Stimulated activated CD8-positive, alpha-beta memory T cell treated with anti-CD3 and anti-CD28 coated beads, Interleukin-12 subunit alpha, Interleukin-12 subunit beta, amount 100 ng/mL, for 24 hours (primary cell): ENCODE measurements around the gene RPL7A.
"Not testable (repeated sequence)": the region's sequence is repeated elsewhere in the genome, so short reads cannot be mapped to it uniquely, and the experiment has no call there.

Experiments
- DNase-seq: peaks from one replicate; pipeline ENCODE4 v3.0.0-alpha.2; 2020; ENCODE audit errors: extremely low read depth

Gene RPL7A

GRCh38 chr9:133389025-133389557 is 41.1 kb downstream of the RPL7A start:
- no peak for DNase-seq

DNA sequence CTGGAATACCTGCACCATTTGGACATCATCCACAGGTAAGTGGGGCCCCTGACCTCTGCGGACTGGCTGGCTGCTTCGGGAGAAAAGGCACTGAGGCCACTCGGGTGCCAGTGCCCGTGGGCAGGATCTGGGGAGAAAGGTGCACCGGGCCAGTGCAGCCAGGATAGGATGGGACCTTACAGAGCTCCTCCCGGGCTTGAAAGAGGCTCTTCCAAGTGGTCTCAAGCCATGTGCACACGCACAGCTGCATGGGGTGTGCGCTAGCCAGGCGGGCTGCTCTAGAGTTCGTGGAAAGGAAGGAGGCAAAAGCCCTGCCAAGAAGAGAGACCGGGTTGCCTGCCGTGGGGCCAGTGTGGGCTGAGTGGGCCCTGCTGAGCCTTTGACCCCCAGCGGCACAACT is 41.5 kb downstream of the RPL7A start:
- DNase-seq, result no peak

DNA sequence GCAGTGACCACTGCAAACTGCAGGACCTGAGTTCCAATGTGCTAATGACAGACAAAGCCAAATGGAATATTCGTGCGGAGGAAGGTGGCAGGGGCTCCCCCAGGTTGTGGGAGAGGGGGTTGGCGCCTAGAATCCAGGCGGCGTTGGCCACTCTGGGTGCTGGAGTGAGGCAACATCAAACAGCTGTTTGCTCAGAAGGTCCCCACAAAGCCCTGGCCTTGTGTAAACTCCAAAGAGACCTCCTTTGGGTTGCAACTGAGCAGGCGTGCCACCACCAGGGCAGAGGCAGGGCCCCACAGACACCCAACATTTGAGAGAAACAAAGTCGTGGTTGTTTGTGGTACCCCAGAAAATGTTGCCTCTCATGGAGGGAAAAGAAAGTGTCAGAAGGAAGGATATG is 42.7 kb downstream of the RPL7A start:
- no peak for DNase-seq

DNA sequence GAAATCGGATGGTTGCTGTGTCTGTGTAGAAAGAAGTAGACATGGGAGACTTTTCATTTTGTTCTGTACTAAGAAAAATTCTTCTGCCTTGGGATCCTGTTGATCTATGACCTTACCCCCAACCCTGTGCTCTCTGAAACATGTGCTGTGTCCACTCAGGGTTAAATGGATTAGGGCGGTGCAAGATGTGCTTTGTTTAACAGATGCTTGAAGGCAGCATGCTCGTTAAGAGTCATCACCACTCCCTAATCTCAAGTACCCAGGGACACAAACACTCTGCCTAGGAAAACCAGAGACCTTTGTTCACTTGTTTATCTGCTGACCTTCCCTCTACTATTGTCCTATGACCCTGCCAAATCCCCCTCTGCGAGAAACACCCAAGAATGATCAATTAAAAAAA is 43.4 kb downstream of the RPL7A start:
- not testable (repeated sequence) for DNase-seq

- DNase-seq, result not testable (repeated sequence)
These were observed 44.3 kb downstream of the RPL7A start for GRCh38 chr9:133392308-133392707.

DNA sequence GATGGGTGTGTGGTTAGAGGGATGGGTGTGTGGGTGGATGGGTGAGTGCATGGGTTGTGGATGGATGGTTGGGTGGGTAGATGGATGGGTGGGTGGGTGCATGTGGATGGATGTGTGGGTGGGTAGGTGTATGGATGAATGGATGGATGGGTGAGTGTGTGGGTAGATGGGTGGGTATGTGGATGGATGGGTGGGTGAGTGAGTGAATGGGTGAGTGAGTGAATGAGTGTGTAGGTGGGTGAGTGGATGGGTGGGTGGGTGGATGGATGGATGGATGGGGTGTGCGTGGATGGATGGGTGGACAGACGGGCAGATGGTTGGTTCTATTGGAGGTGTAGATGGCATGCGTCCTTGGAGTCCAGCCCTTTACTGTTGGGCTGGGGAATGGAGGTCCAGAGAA is 45.4 kb downstream of the RPL7A start:
- no peak for DNase-seq

GRCh38 chr9:133394687-133395271 is 46.8 kb downstream of the RPL7A start:
- DNase-seq, result no peak

DNA sequence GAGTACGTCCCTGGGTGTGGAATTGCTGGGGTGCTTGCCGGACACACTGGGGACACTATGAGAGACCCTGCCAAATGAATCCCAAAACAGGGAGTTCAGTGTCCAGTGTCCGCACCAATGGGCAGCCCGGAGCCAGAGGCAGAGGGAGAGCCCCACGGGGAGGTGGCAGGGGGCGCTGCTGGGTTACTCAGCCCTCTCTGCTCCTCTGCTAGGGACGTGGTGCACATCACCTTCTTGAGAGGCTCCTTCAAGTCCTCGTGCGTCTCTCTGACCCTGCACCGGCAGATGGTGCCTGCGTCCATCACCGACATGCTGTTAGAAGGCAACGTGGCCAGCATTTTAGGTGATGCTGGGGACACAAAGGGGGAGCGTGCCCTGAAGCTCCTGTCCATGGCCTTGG is 48.9 kb downstream of the RPL7A start:
- no peak for DNase-seq

GRCh38 chr9:133397370-133397769 is 49.4 kb downstream of the RPL7A start:
- no peak for DNase-seq

- no peak for DNase-seq
These were observed 49.9 kb downstream of the RPL7A start for GRCh38 chr9:133397895-133398294.

GRCh38 chr9:133400292-133400691 is 52.3 kb downstream of the RPL7A start:
- no peak for DNase-seq
